H1 (cell line): ENCODE data around the gene LENG1. TPM values are rescaled to one million over a fixed set of nuclear protein-coding genes. Genes with fewer than 3 reads are reported as not detected.

Experiments
- CTCF ChIA-PET: fragments of 300-600 bp; sonication (Branson Sonifier 250); formaldehyde crosslinking; loops from one replicate; lab custom pipeline; 2021; ENCODE audit not compliant: partially characterized antibody; lab: Charles Lee
- POLR2A ChIA-PET: fragments of 300-600 bp; sonication (Branson Sonifier 250); formaldehyde crosslinking; loops from one replicate; lab custom pipeline; 2021; ENCODE audit warnings: inconsistent platforms; ENCODE audit not compliant: partially characterized antibody; lab: Charles Lee
- DNase-seq, 2 experiments: peaks; one replicate each; pipeline versions ENCODE4 v3.0.0 to v3.0.0-alpha.2; 2010 to 2022; ENCODE audit warnings: low spot score in 2 of 2, low read depth in 1 of 2, mixed read lengths in 1 of 2
- FAIRE-seq: peaks from 2 replicates; lab custom pipeline; 2011; peaks lifted over from hg19 to GRCh38; lab: Jason Lieb, UNC
- H2AFZ ChIP-seq: 2 replicates; pipeline ENCODE4 v1.8.1; 2012; ENCODE audit warnings: low read length, inconsistent platforms
- H2AK5ac ChIP-seq: 2 replicates; pipeline ENCODE4 v1.6.1; 2013; ENCODE audit warnings: low read depth, low read length
- H2BK120ac ChIP-seq: replicated peaks from 2 replicates; pipeline ENCODE3; 2013; ENCODE audit warnings: low read depth, low read length, inconsistent platforms
- H2BK12ac ChIP-seq: 2 replicates; pipeline ENCODE4 v1.6.1; 2013; ENCODE audit warnings: low read depth, low read length
- H2BK15ac ChIP-seq: 2 replicates; pipeline ENCODE4 v1.6.1; 2013; ENCODE audit warnings: low read length
- H2BK20ac ChIP-seq: 2 replicates; pipeline ENCODE4 v1.6.1; 2013; ENCODE audit warnings: low read length
- H2BK5ac ChIP-seq: 2 replicates; pipeline ENCODE4 v1.6.1; 2013; ENCODE audit warnings: low read depth, low read length
- H3K14ac ChIP-seq: 2 replicates; pipeline ENCODE4 v1.6.1; 2013; ENCODE audit warnings: inconsistent platforms; ENCODE audit not compliant: insufficient read length
- H3K18ac ChIP-seq: 2 replicates; pipeline ENCODE4 v1.6.1; 2013; ENCODE audit warnings: low read length; ENCODE audit errors: extremely low read depth
- H3K23ac ChIP-seq: 2 replicates; pipeline ENCODE4 v1.6.1; 2013; ENCODE audit warnings: inconsistent platforms; ENCODE audit not compliant: insufficient read length
- H3K23me2 ChIP-seq: 2 replicates; pipeline ENCODE4 v1.6.1; 2013; ENCODE audit warnings: low read depth, low read length
- H3K27ac ChIP-seq: 2 replicates; pipeline ENCODE4 v1.6.1; 2011; ENCODE audit warnings: low read depth, low read length, inconsistent platforms
- H3K27me3 ChIP-seq, 4 experiments: replicated peaks in 1 of 4; 1 replicate in 1 of 4; 2 replicates in 3 of 4; pipeline versions ENCODE4 v1.6.1 to v1.8.1; 2011 to 2013; ENCODE audit warnings: low read length in 3 of 4, mild to moderate bottlenecking in 3 of 4, inconsistent platforms in 2 of 4, mixed read lengths in 2 of 4, moderate library complexity in 1 of 4; ENCODE audit not compliant: control insufficient read depth in 3 of 4, insufficient read depth in 3 of 4; ENCODE audit errors: extremely low read depth in 1 of 4
- H3K36me3 ChIP-seq, 4 experiments: 2 replicates each; pipeline versions ENCODE4 v1.6.1 to v1.8.1; 2011 to 2013; ENCODE audit warnings: mild to moderate bottlenecking in 4 of 4, low read length in 3 of 4, moderate library complexity in 2 of 4, control low read depth in 1 of 4, inconsistent platforms in 1 of 4; ENCODE audit not compliant: insufficient read depth in 4 of 4, control insufficient read depth in 2 of 4
- H3K4ac ChIP-seq: replicated peaks from 2 replicates; pipeline ENCODE3; 2013; ENCODE audit warnings: low read length, low read depth, mixed read lengths, inconsistent platforms; ENCODE audit not compliant: insufficient read length
- H3K4me1 ChIP-seq, 4 experiments: replicated peaks in 1 of 4; 1 replicate in 1 of 4; 2 replicates in 3 of 4; pipeline versions ENCODE4 v1.6.1 to v1.8.1; 2011 to 2013; ENCODE audit warnings: low read length in 3 of 4, inconsistent platforms in 2 of 4, mixed read lengths in 1 of 4; ENCODE audit not compliant: insufficient read depth in 4 of 4, control insufficient read depth in 3 of 4
- H3K4me2 ChIP-seq, 2 experiments: 2 replicates each; pipeline versions ENCODE4 v1.6.1 to v1.8.1; 2011 to 2013; ENCODE audit warnings: low read depth in 2 of 2, low read length in 2 of 2, control low read depth in 1 of 2, inconsistent platforms in 1 of 2, mild to moderate bottlenecking in 1 of 2; ENCODE audit not compliant: insufficient read depth in 1 of 2
- H3K4me3 ChIP-seq, 4 experiments: fragments of 200-600, 300-600 bp in 1 of 4; sonication (generic), shearing (Covaris generic), sonication (Bioruptor Twin) in 1 of 4; 2 replicates each; pipeline versions ENCODE4 v1.5.1 to v1.8.1; 2011 to 2016; ENCODE audit warnings: low read length in 4 of 4, low read depth in 3 of 4, control low read depth in 2 of 4, inconsistent platforms in 2 of 4, mild to moderate bottlenecking in 2 of 4, mixed read lengths in 1 of 4, moderate library complexity in 1 of 4; ENCODE audit not compliant: insufficient read depth in 2 of 4; ENCODE audit errors: extremely low read depth in 1 of 4
- H3K56ac ChIP-seq: replicated peaks from 2 replicates; pipeline ENCODE3; 2013; ENCODE audit warnings: low read depth, mild to moderate bottlenecking, mixed read lengths, low read length, inconsistent platforms; ENCODE audit not compliant: insufficient read length
- H3K79me1 ChIP-seq: 2 replicates; pipeline ENCODE4 v1.6.1; 2013; ENCODE audit warnings: low read depth, low read length, control low read depth
- H3K79me2 ChIP-seq, 2 experiments: 2 replicates each; pipeline versions ENCODE4 v1.6.1 to v1.8.1; 2012 to 2013; ENCODE audit warnings: low read length in 2 of 2, mild to moderate bottlenecking in 2 of 2, inconsistent platforms in 1 of 2; ENCODE audit not compliant: insufficient read depth in 2 of 2, control insufficient read depth in 1 of 2
- H3K9ac ChIP-seq, 4 experiments: replicated peaks in 1 of 4; 1 replicate in 1 of 4; 2 replicates in 3 of 4; pipeline versions ENCODE4 v1.6.1 to v1.8.1; 2011 to 2013; ENCODE audit warnings: low read depth in 3 of 4, low read length in 3 of 4, control low read depth in 2 of 4, mild to moderate bottlenecking in 2 of 4, moderate library complexity in 2 of 4, inconsistent platforms in 1 of 4; ENCODE audit errors: extremely low read depth in 1 of 4
- H3K9me3 ChIP-seq, 2 experiments: 2 replicates each; pipeline versions ENCODE4 v1.6.1 to v1.8.1; 2012 to 2013; ENCODE audit warnings: mild to moderate bottlenecking in 2 of 2, moderate library complexity in 2 of 2, control low read depth in 1 of 2, inconsistent platforms in 1 of 2, low read depth in 1 of 2, low read length in 1 of 2, mixed read lengths in 1 of 2; ENCODE audit not compliant: insufficient read depth in 2 of 2
- H4K20me1 ChIP-seq, 2 experiments: replicated peaks in 1 of 2; 2 replicates each; pipeline versions ENCODE3 to v1.8.1; 2011 to 2013; ENCODE audit warnings: inconsistent platforms in 2 of 2, low read length in 2 of 2, mild to moderate bottlenecking in 1 of 2; ENCODE audit not compliant: insufficient read depth in 2 of 2, control insufficient read depth in 1 of 2
- H4K5ac ChIP-seq: 2 replicates; pipeline ENCODE4 v1.6.1; 2013; ENCODE audit warnings: low read length, low read depth, mixed read lengths, inconsistent platforms; ENCODE audit not compliant: insufficient read length
- H4K8ac ChIP-seq: 2 replicates; pipeline ENCODE4 v1.8.0; 2013; ENCODE audit warnings: mild to moderate bottlenecking, moderate library complexity, low read length, inconsistent platforms; ENCODE audit not compliant: insufficient read depth; ENCODE audit errors: extremely low read depth
- H4K91ac ChIP-seq: replicated peaks from 2 replicates; pipeline ENCODE3; 2013; ENCODE audit warnings: low read length, mixed read lengths, inconsistent platforms; ENCODE audit not compliant: insufficient read length
- NANOG ChIP-seq: IDR thresholded peaks from 2 replicates; pipeline ENCODE4 v1.6.1; 2011; ENCODE audit warnings: low read length, low read depth, mild to moderate bottlenecking, inconsistent platforms; ENCODE audit not compliant: insufficient read depth, poor library complexity, severe bottlenecking
- WGBS, 2 experiments: shearing (Covaris generic) in 1 of 2; methylation state at CpG; one replicate each; pipeline versions ENCODE4 v1.1.6 to v1.1.7; 2013 to 2015; ENCODE audit warnings: low lambda C conversion rate in 2 of 2, mixed read lengths in 2 of 2, inconsistent platforms in 1 of 2, low coverage in 1 of 2, missing lambda C conversion rate in 1 of 2; ENCODE audit not compliant: insufficient replicate concordance in 2 of 2, insufficient coverage in 1 of 2, insufficient read length in 1 of 2; ENCODE audit errors: extremely low coverage in 1 of 2, missing lambda C conversion rate in 1 of 2; 5-methylcytosine and 5-hydroxymethylcytosine counted together
- polyA plus RNA-seq, 7 experiments: library from polyadenylated mRNA; depleted of rRNA in 3 of 7; stranded (reverse) in 5 of 7; unstranded in 2 of 7; fragments of >200 nt in 5 of 7; fragments of 200-250 nt in 2 of 7; gene quantifications; 1 replicate in 5 of 7; 2 replicates in 1 of 7; 4 replicates in 1 of 7; pipeline versions ENCODE4 v1.2.1 to v1.2.3, GENCODE V29; 2011 to 2013; ENCODE audit warnings: missing spikeins in 2 of 7, mixed read lengths in 2 of 7
- total RNA-seq: library from RNA; stranded (reverse); fragmentation: NEBNext Ultra II Directional; extraction: Animal tissue kit (Norgen Biotek cat#: 25700); gene quantifications from 2 replicates; pipeline ENCODE4 v1.2.1, GENCODE V29; 2021

Gene LENG1
- total and polyA plus RNA-seq, 2 of the 8 experiments (the other 6 are each of a cell fraction or from before 2014, with no cell fraction given) = 1.2 to 4.4 TPM

DNA sequence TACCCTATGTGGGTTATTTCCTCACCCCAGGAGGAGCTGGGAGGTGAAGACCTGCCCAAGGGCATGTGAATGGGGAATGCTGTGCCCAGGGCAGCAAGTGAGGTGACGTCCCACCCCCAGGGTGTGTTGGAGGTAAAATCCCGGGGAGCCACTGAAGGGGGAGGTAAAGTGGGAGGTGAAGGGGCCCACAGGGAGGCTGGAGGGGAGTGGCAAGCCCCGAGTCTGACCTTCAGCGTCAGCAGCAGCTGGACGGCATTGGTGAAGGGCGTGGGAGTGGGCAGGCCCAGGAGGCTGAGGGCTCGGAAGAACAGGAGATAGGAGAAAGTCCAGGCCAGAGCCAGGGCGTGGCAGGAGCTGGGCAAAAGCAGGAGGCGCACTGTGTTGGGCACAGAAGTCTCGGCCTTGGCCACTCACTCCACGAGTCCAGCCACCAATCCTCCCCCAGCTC is 27.4 kb upstream of the LENG1 start:
- Histone ChIP-seq H3K27ac (no peak overlapping the region), H3K4me2 (no peak overlapping the region), H3K4ac (no peak overlapping the region), H3K79me2 (peaks cover 3 to 24% of the 10 kb centered on the region in 2 experiments; a peak in 3 of 4 replicates), H2BK12ac (no peak overlapping the region), H2BK120ac (no peak overlapping the region), H4K91ac (no peak overlapping the region), H2BK20ac (no peak overlapping the region), H4K5ac (no peak overlapping the region), H3K9me3 (no peaks in the 10 kb centered on the region), H3K23ac (no peak overlapping the region), H3K36me3 (peaks cover 0 to 14% (median 7%) of the 10 kb centered on the region in 4 experiments; a peak in 5 of 8 replicates), H3K23me2 (peaks cover 11% of the 10 kb centered on the region), H3K14ac (no peak overlapping the region), H2BK15ac (no peak overlapping the region), H2AFZ (no peak overlapping the region), H3K27me3 (no peaks in the 10 kb centered on the region), H3K18ac (no peak overlapping the region), H4K20me1 (peaks cover 0 to 12% of the 10 kb centered on the region in 2 experiments), H3K4me1 (peaks cover 0 to 9% (median 3%) of the 10 kb centered on the region in 4 experiments; a peak in 4 of 7 replicates), H3K9ac (no peak overlapping the region; a peak in 1 of 7 replicates), H3K56ac (no peak overlapping the region), H3K4me3 (no peak overlapping the region), H3K79me1 (peaks cover 8% of the 10 kb centered on the region; the same call in 1 of the 2 replicates), H4K8ac (no peak overlapping the region), H2BK5ac (no peak overlapping the region; the same call in 1 of the 2 replicates), H2AK5ac (no peak overlapping the region)
- POLR2A ChIA-PET = interaction anchor here (2.1 to 28.7 kb wide), 4 partner anchors 13 to 29 kb away, joined by 7 to 909 read pairs (median 33); partner anchors contain the start of genes RPS9 and TMC4
- WGBS, 2 experiments = 90% methylated on average over 11 of the region's 11 CpGs; no CpG with 5 or more reads in 1 of the 2 experiments
- no peak for DNase-seq
- FAIRE-seq = no peak
- CTCF ChIA-PET = interaction anchor here (0.6 to 1.5 kb wide), 4 partner anchors 13 to 227 kb away, joined by 3 to 7 read pairs (median 4); partner anchors contain the start of gene TMC4
- no peak for TF ChIP-seq NANOG
